WERI-Rb-1 (cell line): ENCODE results near the gene GMEB2.

ENCODE experiments used
- DNase-seq: peaks from one replicate; pipeline ENCODE4 v3.0.0-alpha.2; 2020
- H3K27ac ChIP-seq: fragments of 250-450 bp; sonication (Bioruptor Pico); 2 replicates; pipeline ENCODE4 v1.5.1; 2020; ENCODE audit warnings: mild to moderate bottlenecking, moderate library complexity
- H3K27me3 ChIP-seq: fragments of 250-450 bp; sonication (Bioruptor Pico); 2 replicates; pipeline ENCODE4 v1.5.1; 2021; ENCODE audit warnings: mild to moderate bottlenecking, low read depth, moderate library complexity; ENCODE audit not compliant: insufficient read depth, severe bottlenecking
- H3K36me3 ChIP-seq: fragments of 250-450 bp; sonication (Bioruptor Pico); 2 replicates; pipeline ENCODE4 v1.5.1; 2020; ENCODE audit warnings: mild to moderate bottlenecking, moderate library complexity
- H3K4me3 ChIP-seq: 2 replicates; pipeline ENCODE4 v1.5.1; 2011; ENCODE audit warnings: low read depth, mild to moderate bottlenecking, control low read depth, low read length
- H3K9me3 ChIP-seq: fragments of 250-450 bp; sonication (Bioruptor Pico); 2 replicates; pipeline ENCODE4 v1.5.1; 2021; ENCODE audit warnings: mild to moderate bottlenecking, moderate library complexity; ENCODE audit not compliant: severe bottlenecking
- TF ChIP-seq, protein P1 (sequence below): IDR thresholded peaks from 2 replicates; pipeline ENCODE4 v1.5.1; 2011; ENCODE audit warnings: low read depth, mild to moderate bottlenecking, control low read depth, inconsistent platforms, low read length

Gene GMEB2

DNA sequence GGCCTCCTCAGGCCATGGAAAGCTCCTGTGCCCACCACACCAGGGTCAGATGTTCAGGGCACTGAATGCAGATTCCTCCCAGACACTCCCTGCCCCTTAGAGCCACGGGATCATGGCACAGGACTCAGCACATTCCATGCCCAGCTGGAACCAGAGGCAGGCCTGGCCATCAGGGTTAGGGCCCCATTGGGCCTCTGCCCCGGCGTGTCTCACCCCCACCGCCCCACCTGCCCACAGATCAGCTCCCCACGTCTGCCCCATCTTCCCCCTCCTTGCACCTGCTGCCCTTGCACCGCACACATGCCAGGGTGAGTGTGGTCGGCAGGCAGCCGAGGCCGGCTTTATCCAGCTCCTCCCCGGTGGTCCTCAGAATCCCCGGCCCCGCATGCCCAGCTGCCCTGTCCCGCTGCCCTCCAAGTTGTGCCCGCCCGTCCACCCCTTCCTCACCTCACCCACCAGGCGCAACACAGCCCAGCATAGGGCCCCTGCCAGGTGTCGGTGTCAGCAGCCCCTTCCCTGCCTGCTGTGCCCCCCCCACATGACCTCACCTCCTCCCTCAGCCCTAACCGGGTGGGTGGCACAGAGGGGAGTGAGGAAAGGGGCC lies 77.1 kb downstream of the GMEB2 start:
- H3K4me3 ChIP-seq = no peak overlapping the region
- no peaks in the 10 kb centered on the region for H3K27me3 ChIP-seq
- no peak for DNase-seq
- H3K36me3 ChIP-seq = no peaks in the 10 kb centered on the region
- H3K9me3 ChIP-seq = no peaks in the 10 kb centered on the region
- TF ChIP-seq, protein P1, sequence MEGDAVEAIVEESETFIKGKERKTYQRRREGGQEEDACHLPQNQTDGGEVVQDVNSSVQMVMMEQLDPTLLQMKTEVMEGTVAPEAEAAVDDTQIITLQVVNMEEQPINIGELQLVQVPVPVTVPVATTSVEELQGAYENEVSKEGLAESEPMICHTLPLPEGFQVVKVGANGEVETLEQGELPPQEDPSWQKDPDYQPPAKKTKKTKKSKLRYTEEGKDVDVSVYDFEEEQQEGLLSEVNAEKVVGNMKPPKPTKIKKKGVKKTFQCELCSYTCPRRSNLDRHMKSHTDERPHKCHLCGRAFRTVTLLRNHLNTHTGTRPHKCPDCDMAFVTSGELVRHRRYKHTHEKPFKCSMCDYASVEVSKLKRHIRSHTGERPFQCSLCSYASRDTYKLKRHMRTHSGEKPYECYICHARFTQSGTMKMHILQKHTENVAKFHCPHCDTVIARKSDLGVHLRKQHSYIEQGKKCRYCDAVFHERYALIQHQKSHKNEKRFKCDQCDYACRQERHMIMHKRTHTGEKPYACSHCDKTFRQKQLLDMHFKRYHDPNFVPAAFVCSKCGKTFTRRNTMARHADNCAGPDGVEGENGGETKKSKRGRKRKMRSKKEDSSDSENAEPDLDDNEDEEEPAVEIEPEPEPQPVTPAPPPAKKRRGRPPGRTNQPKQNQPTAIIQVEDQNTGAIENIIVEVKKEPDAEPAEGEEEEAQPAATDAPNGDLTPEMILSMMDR = no peak
- H3K27ac ChIP-seq = no peak overlapping the region

DNA sequence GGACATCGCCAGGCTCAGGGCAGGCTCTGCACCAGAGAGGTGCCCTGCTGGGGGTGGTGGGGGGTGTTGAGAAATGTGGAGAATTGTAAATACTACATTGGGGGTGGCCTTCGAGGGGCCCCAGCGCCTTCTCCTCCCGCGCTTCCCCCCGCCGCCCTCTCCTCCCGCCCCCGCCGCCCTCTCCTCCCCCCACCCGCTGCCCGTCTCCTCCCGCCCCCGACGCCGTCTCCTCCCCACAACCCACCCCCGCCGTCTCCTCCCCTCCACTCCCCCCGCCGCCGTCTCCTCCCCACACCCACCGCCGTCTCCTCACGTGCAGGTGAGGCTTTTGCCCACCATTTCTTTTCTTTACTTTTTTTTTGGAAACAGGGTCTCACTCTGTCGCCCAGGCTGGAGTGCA lies 77.9 kb downstream of the GMEB2 start:
- Histone ChIP-seq H3K9me3 (no peaks in the 10 kb centered on the region), H3K27me3 (no peaks in the 10 kb centered on the region)

DNA sequence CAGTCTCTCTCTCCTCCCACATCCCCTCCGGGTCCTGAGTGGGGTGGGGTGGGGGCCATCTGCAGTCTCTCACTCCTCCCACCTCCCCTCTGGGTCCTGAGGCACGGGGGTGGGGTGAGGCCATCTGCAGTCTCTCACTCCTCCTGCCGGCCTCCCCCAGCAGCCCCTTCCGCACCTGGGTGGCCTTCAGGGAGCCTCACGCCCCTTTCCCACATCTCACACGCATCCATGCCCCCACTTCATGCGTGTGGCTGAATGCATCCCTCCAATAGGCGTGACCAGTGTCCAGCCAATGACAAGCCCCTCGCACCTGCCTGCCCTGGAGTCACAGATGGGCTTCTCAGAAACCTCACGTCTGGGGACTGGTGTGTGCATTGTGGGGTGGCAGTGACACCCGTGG lies 78.4 kb downstream of the GMEB2 start:
- Histone ChIP-seq H3K36me3 (no peaks in the 10 kb centered on the region), H3K4me3 (no peak overlapping the region), H3K27ac (no peak overlapping the region), H3K27me3 (no peaks in the 10 kb centered on the region), H3K9me3 (no peaks in the 10 kb centered on the region)
- TF ChIP-seq, protein P1 = no peak
- DNase-seq = peak; percentile 24

More for the DNA sequence above, 77.9 kb downstream of the GMEB2 start:
- Histone ChIP-seq H3K27ac (no peak overlapping the region), H3K4me3 (no peak overlapping the region), H3K36me3 (no peaks in the 10 kb centered on the region)
- TF ChIP-seq, protein P1 = no peak
- DNase-seq = no peak

DNA sequence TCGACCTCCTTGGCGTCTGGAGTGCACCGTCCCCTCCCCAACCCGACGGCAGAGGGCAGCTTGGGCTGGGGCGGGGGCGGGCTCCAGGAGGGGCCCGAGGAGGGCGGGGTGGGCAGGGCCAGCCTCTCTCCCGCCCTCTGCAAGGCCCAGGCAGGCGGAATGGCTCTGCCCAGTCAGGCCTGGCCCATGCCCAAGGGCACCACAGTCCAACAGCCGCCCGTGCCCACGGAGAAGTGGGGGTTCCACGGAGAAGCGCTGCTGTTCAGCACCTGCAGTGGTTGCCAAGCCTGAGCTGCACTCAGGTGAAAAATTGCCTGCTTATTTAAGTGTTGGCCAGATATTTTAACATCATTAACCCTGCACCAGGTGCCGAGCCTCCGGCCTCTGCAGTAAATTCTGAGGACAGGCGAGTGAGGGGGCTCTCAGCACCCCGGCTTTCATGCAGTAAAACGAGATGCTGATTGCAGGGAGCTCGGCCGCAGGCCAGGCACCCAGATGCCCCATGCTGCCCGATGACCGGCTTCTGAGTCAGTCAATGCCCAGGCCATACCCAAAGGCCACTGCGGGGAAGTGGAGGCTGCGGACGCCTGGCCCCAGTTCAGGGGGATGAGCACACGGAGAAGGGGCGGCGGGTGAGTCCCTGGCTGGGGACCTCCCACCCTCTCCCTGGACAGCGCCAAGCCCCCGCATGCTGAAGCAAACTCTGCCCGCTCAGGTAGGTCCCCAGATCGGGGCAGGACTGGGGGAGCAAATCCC lies 79.0 kb downstream of the GMEB2 start, which contains the start of gene SRMS:
SRMS (minus strand) TSS at position 25 of the 756 bp plus-strand sequence. CDS start 286 bp downstream, outside the sequence.
- peak; percentile 24 for DNase-seq
- no peaks in the 10 kb centered on the region for H3K9me3 ChIP-seq
- no peaks in the 10 kb centered on the region for H3K27me3 ChIP-seq

DNA sequence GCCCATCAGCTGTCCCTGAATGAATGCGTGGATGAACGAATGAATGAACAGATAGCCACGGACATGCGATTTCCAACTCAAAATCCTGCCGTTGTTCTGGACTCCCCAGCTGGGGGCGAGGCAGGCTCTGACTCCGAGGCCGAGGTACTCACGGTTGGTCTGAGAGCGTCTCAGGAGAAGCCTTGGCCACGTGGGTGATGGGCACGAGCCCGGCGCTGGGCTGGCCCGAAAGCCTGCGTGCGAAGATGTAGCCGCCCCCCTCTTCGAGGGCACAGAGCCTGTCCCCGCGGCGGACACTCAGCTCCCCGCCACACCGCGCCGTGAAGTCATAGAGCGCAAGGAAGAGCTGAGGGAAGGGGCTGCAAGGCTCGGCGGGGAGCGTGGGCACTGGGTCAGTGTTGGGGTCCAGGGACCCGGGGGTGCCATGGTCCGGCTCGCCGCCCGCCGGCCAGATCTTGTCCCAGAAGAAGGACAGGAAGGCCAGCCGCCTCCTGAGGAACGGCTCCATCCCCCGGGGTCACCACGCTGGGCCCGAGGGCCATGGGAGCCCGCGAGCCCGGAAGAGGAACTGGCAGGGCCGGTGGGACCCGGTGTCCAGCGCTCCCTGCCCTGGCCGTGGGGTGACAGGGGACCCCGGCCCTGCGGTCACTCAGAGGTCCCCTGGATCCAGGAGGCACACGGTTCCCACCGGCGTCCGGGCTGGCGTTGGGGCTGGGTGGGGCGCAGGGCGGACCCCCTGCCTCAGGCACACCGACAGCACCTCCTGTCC lies 79.8 kb downstream of the GMEB2 start:
- no peaks in the 10 kb centered on the region for H3K9me3 ChIP-seq
- no peak overlapping the region; the same call in 1 of the 2 replicates for H3K27ac ChIP-seq
- H3K27me3 ChIP-seq = no peaks in the 10 kb centered on the region
- no peak for DNase-seq
- no peaks in the 10 kb centered on the region for H3K36me3 ChIP-seq
- TF ChIP-seq, protein P1 = no peak
- no peak overlapping the region for H3K4me3 ChIP-seq

More for the DNA sequence above, 79.0 kb downstream of the GMEB2 start, which contains the start of gene SRMS:
- Histone ChIP-seq H3K36me3 (no peaks in the 10 kb centered on the region), H3K4me3 (no peak within 1 kb of the TSS), H3K27ac (no peak within 1 kb of the TSS; the same call in 1 of the 2 replicates)
- TF ChIP-seq, protein P1 = no peak
